Measurements from ENCODE around the gene MTIF2.
"Not testable (repeated sequence)": the region's sequence is repeated elsewhere in the genome, so short reads cannot be mapped to it uniquely, and the experiment has no call there.

Gene MTIF2

DNA sequence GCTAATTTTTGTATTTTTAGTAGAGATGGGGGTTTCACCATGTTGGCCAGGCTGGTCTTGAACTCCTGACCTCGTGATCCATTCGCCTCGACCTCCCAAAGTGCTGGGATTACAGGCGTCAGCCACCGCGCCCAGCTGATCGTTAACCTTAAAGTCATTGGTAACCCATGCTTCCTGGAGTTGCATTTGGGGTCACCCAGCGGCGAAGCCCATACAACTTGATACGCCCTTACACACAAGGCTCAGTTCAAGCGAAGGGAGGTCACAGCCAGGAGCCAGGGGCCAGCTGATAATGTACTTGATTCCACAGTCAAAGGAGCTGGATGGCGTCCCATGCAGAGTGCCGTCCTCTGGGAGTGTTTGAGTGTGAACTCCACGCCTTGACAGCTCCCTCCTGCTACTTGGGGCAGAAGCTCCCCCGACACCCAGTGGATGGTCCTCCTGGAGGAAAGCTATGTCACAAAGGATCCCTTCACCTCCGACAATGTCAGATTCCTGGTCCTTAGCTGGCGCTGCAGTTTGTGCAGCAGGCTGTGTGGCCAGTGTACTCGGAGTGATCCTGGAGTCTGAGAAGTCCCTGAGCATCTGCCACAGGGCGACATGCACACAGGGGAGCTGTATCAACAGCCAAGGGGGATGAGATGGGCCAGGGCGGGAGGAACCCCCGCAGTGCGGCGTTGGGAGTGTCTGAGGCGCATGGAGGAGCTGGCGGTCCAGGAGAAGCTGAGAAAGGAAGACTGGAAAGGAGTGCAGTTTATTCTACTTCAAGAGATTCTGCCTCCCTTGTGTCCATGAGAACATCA lies 44.9 kb downstream of the MTIF2 start:
- Histone ChIP-seq H3K27ac (ENCODE audit: low read depth, low read length) (peak overlapping the region; percentile 95), H3K9ac (ENCODE audit: low read length) (no peak overlapping the region), H3K4me3 (ENCODE audit: low read length) (peak overlapping the region; percentile 84)

DNA sequence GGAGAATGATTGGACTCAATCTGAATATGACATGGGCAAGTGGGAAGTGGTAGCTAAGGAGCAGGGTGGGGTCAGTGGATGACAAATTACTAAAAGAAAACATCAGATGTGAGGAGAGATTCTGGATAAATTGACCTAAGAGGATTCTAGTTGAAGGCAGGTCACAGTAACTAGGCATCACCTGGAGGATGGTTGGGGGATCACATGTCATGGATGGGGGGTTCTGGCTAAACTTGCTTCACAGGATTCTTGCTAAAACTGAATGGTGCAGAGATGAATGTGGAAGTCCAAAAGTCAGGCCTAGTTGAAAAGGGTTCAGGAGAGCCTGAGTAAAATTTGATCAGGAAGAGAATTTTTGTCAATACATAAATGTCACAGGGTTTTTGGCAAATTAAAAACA lies 55.2 kb downstream of the MTIF2 start:
- no peaks in the 10 kb centered on the region for H3K4me1 ChIP-seq (ENCODE audit: control insufficient read depth, insufficient read depth, low read length)
- no peak overlapping the region for H3K4me3 ChIP-seq (ENCODE audit: low read length)
- no peak overlapping the region for H3K27ac ChIP-seq (ENCODE audit: low read depth, low read length)
- H3K36me3 ChIP-seq (ENCODE audit: control insufficient read depth, insufficient read depth, low read length), result no peaks in the 10 kb centered on the region
- no peak overlapping the region for H3K9ac ChIP-seq (ENCODE audit: low read length)
- no peaks in the 10 kb centered on the region for H3K27me3 ChIP-seq (ENCODE audit: control insufficient read depth, insufficient read depth, low read length)

More for the DNA sequence above, 44.9 kb downstream of the MTIF2 start:
- H3K36me3 ChIP-seq (ENCODE audit: control insufficient read depth, insufficient read depth, low read length), result no peaks in the 10 kb centered on the region
- H3K27me3 ChIP-seq (ENCODE audit: control insufficient read depth, insufficient read depth, low read length), result no peaks in the 10 kb centered on the region
- peaks cover 5% of the 10 kb centered on the region for H3K4me1 ChIP-seq (ENCODE audit: control insufficient read depth, insufficient read depth, low read length)

DNA sequence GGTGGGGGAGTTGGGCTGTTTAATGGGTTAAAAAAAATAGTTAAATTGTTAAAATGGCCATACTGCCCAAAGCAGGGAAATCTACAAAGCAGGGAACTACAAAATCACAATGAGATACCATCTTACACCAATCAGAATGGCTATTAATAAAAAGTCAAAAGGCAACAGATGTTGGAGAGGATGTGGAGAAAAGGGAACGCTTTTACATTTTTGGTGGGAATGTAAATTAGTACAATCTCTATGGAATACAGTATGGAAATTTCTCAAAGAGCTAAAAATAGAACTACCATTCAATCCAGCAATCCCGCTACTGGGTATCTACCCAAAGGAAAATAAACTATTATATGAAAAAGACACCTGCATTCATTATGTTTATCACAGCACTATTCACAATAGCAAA lies 64.1 kb downstream of the MTIF2 start:
- H3K36me3 ChIP-seq (ENCODE audit: control insufficient read depth, insufficient read depth, low read length), result no peaks in the 10 kb centered on the region
- H3K27me3 ChIP-seq (ENCODE audit: control insufficient read depth, insufficient read depth, low read length), result no peaks in the 10 kb centered on the region
- no peak overlapping the region for H3K9ac ChIP-seq (ENCODE audit: low read length)
- no peak overlapping the region for H3K4me3 ChIP-seq (ENCODE audit: low read length)
- no peaks in the 10 kb centered on the region for H3K4me1 ChIP-seq (ENCODE audit: control insufficient read depth, insufficient read depth, low read length)
- no peak overlapping the region for H3K27ac ChIP-seq (ENCODE audit: low read depth, low read length)

DNA sequence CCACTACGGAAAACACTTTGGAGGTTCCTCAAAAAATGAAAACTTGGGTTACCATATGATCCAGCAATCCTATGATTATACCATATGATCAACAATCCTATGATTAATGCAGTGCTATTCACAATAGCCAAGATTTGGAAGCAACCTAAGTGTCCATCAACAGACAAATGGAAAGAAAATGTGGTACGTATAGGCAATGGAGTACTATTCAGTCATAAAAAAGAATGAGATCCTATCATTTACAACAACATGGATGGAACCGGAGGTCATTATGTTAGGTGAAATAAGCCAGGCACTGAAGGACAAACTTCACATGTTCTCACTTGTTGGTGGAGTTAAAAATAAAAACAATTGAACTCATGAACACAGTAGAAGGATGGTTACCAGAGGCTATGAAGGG lies 64.5 kb downstream of the MTIF2 start:
- Histone ChIP-seq H3K4me1 (ENCODE audit: control insufficient read depth, insufficient read depth, low read length) (no peaks in the 10 kb centered on the region), H3K9ac (ENCODE audit: low read length) (no peak overlapping the region), H3K27ac (ENCODE audit: low read depth, low read length) (no peak overlapping the region), H3K36me3 (ENCODE audit: control insufficient read depth, insufficient read depth, low read length) (no peaks in the 10 kb centered on the region), H3K4me3 (ENCODE audit: low read length) (no peak overlapping the region), H3K27me3 (ENCODE audit: control insufficient read depth, insufficient read depth, low read length) (no peaks in the 10 kb centered on the region)

DNA sequence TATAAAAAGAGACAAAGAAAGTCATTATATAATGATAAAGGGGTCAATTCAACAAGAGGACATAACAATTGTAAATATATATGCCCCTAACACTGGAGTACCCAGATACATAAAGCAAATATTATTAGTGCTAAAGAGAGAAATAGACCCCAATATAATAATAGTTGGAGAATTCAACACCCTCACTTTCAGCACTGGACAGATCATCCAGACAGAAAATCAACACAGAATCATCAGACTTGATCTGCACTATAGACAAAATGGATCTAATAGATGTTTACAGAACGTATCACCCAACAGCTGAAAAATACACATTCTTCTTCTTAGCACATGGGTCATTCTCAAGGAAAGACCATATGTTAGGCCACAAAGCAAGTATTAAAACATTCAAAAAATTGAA lies 68.6 kb downstream of the MTIF2 start:
- Histone ChIP-seq H3K36me3 (ENCODE audit: control insufficient read depth, insufficient read depth, low read length) (no peaks in the 10 kb centered on the region), H3K4me1 (ENCODE audit: control insufficient read depth, insufficient read depth, low read length) (no peaks in the 10 kb centered on the region), H3K27ac (ENCODE audit: low read depth, low read length) (no peak overlapping the region)

DNA sequence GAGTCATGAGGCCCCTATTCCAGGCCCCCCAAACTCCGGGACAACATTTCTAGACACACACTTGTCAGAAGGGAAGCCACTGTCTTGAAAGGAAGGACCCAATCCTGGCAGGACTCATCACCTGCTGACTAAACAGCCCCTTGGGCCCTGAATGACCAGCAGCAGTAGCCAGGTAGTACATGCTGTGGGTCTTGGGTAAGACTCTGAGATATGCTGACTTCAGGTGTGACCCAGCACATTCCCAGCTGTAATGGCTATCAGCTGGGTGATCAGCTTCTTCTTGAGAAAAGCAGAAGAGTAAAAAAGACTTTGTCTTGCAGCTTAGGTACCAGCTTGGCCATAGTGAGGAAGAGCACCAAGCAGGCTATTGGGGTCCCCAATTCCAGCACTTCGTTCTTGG lies 72.5 kb downstream of the MTIF2 start:
- Histone ChIP-seq H3K4me3 (ENCODE audit: low read length) (no peak overlapping the region), H3K4me1 (ENCODE audit: control insufficient read depth, insufficient read depth, low read length) (no peaks in the 10 kb centered on the region), H3K27me3 (ENCODE audit: control insufficient read depth, insufficient read depth, low read length) (no peaks in the 10 kb centered on the region), H3K27ac (ENCODE audit: low read depth, low read length) (no peak overlapping the region), H3K9ac (ENCODE audit: low read length) (no peak overlapping the region), H3K36me3 (ENCODE audit: control insufficient read depth, insufficient read depth, low read length) (no peaks in the 10 kb centered on the region)

More for the DNA sequence above, 68.6 kb downstream of the MTIF2 start:
- Histone ChIP-seq H3K27me3 (ENCODE audit: control insufficient read depth, insufficient read depth, low read length) (no peaks in the 10 kb centered on the region), H3K9ac (ENCODE audit: low read length) (no peak overlapping the region), H3K4me3 (ENCODE audit: low read length) (no peak overlapping the region)

DNA sequence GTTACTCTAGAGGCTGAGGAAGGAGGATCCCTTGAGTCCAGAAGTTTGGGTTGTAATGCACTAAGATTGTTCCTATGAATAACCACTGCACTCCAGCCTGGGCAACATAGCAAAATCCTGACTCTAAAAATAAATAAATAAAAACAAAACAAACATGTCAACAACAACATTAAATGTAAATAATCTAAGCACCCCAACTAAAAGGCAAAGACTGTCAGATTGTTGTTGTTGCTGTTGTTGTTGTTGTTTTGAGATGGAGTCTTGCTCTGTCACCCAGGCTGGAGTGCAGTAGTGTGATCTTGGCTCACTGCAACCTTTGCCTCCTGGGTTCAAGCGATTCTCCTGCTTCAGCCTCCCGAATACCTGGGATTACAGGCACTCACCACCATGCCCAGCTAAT lies 77.1 kb downstream of the MTIF2 start:
- H3K27me3 ChIP-seq (ENCODE audit: control insufficient read depth, insufficient read depth, low read length); H3K27ac ChIP-seq (ENCODE audit: low read depth, low read length); H3K36me3 ChIP-seq (ENCODE audit: control insufficient read depth, insufficient read depth, low read length); H3K9ac ChIP-seq (ENCODE audit: low read length); H3K4me1 ChIP-seq (ENCODE audit: control insufficient read depth, insufficient read depth, low read length); H3K4me3 ChIP-seq (ENCODE audit: low read length): not testable (repeated sequence)

DNA sequence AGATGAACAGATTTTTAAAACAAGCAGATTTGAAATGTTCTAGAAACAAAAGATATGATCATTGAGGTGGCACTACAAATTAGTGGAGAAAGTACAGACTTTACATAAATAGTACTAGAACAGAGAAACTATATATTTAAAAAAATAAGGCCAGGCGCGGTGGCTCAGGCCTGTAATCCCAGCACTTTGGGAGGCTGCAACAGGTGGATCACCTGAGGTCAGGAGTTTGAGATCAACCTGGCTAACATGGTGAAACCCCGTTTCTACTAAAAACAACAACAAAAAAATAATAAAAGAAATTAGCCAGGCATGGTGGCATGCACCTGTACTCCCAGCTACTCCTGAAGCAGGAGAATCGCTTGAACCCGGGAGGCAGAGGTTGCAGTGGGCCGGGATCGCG lies 82.2 kb downstream of the MTIF2 start:
- not testable (repeated sequence) for H3K36me3 ChIP-seq (ENCODE audit: control insufficient read depth, insufficient read depth, low read length); H3K27me3 ChIP-seq (ENCODE audit: control insufficient read depth, insufficient read depth, low read length); H3K9ac ChIP-seq (ENCODE audit: low read length); H3K4me3 ChIP-seq (ENCODE audit: low read length); H3K4me1 ChIP-seq (ENCODE audit: control insufficient read depth, insufficient read depth, low read length); H3K27ac ChIP-seq (ENCODE audit: low read depth, low read length)
